Measurements from ENCODE around the gene ERBB4.

GRCh38 chr2:212367431-212367830 is 171.2 kb downstream of the ERBB4 start:
- TF ChIP-seq CTCF (IDR thresholded peaks at IDR 0.05; ENCODE audit: low read length) (no peak), EZH2 (optimal IDR thresholded peaks at IDR 0.05; ENCODE audit: low read depth, low read length) (no peak)

Measured in MM.1S (cell line).